Middle frontal gyrus (tissue), 1 donor: ENCODE data around the gene LMX1B.

Experiments
- DNase-seq: peaks from one replicate; pipeline ENCODE4 v3.0.0-alpha.2; 2015; ENCODE audit warnings: low spot score; ENCODE audit errors: extremely low spot score

LMX1B gene

DNA sequence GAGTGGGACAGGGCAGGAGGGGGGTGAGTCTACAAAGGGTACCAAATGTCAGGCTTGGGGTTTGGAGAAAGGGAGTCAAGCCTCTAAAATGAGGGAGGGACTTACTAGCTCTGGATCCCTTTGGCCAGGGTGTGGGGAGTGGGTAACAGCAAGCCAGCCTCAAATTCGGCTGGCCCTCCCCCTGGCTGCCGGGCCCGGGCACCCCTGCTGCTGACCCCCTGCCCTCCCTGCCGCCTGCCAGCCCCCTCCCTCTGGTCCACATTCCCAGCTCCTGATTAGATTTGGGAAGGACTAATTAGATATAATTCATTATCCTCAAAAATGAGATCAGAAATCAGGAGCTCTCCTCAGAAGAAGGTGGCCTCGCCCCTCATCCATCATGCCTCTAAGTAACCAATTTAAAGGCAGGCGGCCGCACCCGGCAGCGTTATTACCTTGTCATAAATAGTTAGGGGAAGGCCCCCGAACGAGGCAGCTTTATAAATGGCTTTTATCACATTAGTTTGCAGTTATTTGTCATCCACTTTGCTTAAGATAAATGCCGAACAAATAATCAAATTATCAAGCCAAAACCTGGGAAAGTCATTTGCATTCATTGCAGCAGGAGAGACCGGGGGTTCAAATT lies 44.6 kb downstream of the LMX1B start:
- DNase-seq: no peak

DNA sequence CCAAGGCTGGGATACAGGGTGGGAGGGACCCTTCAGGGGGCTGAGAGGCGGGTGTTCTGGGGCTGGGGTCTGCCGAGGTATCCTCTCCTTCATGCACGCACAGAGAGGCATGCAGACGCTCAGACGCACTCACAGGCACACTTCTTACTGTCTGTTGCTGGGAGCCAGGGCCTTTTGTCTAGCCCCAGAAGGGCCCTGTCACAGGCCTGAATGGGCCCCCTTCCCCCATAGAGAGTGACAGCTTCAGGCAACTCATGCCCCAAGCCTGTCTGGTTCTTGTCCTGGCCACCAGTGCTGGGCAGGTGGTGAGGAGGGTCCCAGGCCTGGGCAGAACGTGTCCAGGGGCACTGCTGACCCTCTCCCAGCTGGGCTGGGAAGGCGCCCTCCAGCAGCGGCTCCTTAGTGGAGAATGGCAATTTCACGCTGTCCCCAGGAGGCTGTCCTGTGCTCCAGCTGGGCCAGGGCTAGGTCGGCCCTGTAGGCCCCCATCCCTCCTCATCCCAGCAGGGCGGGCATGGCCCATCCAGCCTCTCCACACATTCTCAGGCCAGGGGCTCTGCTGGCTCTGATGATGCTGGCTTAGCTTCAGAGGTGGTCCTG lies 45.3 kb downstream of the LMX1B start:
- DNase-seq: no peak

DNA sequence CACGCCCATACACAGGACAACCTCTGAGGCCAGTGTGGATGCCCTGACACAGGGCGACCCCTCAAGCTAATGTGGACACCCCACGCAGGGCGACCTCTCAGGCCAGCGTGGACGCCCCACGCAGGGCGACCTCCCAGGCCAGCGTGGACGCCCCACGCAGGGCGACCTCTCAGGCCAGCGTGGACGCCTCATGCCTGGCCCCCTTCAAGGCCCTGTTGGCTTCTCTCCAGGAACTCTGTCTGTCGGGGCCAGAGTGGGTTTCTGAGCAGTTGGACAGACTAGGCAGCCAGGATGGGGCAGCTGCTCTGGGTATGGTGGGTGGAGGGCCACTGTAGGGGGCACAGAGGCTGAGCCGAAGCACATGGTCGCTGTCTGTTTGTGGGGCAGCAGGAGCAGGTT lies 47.4 kb downstream of the LMX1B start:
- no peak for DNase-seq

DNA sequence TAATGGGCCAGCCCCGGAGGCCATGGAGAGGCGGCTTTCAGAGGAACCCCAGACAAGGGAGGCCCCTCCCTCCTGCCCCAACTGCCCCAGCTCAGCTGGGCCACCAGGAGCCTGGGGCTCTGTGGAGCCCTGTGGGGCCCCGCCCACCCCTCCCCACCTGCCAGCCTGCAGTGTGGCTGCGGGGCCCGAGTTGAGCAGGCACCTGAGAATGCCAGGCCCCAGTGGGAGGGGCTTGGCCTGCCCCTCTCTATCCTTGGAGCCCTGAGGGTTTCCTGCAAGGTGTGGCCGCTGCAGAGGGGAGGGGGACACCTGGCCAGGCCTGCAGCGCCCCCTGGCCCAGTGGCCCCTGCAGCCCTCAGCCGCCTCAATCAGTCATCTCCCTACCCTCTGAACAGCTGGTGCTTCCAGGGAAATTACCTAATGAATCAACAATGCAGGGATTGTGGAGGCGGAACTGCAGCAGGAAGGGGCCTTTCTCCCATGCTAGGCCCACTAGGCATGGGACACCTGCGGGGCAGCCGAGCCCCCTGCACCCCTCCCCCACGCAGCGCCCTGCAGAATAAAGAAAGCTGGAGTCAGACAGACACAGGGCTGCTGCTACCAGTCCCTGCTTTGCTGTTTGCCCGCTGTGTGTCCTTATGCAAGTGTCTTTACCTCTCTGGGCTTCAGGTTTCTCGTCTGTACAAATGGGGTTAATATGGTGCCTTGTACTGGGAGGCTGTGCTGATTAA lies 48.0 kb downstream of the LMX1B start:
- DNase-seq: no peak

DNA sequence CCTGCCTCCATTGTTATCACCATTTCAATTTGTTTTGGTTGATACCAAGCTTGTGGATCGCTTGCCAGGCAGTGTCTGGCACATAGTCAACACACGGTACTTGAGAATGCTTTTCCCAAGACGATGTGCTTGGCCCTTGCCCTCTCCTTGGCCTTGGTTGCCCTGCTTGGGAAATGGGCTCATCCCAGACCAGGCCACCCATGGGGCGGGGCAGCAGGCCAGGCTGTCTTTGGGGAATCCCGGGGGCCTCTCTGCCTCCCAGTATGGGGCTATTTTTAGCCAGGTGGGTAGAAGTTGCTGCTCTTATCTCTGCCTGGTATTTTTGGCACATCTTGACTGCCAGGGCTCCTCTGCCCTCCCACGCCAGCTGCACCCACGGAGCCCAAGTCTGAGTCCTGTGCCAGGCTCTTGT lies 49.9 kb downstream of the LMX1B start:
- no peak for DNase-seq

DNA sequence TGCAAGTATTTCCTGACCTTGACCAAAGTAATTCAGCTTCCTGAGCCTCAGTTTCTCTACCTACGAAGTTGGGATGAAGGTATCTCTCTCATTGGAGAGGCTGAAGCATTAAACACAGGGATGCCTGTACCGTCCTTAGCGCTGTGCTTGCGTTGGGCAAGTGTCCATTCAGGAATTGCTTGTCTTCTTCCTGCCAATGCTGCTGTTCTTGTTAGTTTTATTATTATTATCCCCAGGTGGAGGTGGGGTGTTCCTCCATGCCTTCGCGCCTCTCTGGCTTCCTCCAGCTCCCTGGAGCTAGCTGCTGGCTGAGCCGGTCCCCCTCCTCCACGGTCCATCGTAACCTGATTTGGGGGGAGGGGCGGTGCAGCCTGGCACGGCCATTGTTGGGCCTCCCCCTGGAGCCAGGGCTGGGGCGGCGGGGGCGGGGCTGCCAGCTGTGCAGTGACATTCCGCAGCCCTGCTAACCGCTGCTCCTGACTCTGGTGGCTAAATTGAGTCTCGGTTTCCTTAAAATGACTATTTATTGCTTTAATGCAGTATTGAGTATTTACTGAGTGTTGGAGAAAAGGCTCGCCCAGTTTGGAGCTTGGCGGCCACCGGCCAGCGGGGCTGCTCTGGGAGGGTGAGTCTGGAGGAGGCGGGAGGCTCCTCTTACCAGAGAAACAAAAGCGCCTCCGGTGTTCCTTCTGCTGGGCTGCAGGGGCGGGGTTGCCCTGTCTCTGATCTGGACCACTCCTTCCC lies 51.3 kb downstream of the LMX1B start:
- no peak for DNase-seq

DNA sequence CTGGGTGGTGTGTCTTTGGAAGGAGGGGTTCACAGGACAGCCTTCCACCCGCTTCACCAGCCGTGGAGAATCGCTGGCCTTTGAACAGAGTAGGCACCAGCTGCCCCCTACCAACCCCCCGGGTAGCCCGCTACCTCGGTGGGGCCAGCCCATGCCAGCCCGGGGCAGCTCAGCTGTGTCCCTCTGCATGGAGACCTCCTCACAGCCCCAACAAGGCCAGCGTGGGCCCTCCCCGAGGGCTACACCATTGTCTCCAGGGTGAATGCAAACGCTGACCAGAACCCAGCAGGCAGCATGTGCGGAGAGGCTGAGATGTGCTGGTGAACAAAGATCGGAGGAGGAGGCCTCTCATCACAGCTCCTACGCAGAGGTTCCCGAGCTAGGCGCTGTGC lies 51.9 kb downstream of the LMX1B start:
- DNase-seq: no peak

DNA sequence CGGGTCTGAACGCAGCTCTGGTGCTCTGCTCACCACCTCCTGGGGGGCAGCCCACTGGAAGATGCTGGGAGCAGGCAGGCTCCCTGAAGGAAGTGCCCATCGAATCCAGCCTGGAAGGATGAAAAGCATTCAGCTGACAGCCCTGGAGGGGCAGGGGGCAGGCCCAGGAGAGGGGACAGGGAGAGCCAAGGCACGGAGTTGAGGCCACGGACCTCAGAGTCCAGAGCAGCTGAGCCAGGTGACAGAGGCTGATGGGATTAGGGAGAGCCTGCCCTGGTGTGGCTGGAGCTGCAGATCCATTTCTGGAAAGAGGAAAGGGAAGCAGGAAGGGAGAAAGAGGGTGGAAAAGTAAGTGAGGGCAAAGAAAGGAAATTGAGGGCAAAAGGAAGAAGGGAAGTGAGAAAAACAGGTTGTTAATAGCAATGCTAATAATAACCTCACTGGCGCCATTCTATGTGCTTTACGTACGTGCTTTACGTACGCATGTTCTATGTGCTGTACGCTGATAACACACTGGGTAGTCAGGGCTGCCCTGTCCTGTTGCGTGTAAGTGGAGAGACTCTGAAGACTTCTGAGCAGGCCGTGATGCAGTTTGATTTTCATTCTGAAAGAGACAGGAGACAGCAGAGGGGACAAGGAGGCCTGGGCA lies 52.6 kb downstream of the LMX1B start:
- DNase-seq: no peak

DNA sequence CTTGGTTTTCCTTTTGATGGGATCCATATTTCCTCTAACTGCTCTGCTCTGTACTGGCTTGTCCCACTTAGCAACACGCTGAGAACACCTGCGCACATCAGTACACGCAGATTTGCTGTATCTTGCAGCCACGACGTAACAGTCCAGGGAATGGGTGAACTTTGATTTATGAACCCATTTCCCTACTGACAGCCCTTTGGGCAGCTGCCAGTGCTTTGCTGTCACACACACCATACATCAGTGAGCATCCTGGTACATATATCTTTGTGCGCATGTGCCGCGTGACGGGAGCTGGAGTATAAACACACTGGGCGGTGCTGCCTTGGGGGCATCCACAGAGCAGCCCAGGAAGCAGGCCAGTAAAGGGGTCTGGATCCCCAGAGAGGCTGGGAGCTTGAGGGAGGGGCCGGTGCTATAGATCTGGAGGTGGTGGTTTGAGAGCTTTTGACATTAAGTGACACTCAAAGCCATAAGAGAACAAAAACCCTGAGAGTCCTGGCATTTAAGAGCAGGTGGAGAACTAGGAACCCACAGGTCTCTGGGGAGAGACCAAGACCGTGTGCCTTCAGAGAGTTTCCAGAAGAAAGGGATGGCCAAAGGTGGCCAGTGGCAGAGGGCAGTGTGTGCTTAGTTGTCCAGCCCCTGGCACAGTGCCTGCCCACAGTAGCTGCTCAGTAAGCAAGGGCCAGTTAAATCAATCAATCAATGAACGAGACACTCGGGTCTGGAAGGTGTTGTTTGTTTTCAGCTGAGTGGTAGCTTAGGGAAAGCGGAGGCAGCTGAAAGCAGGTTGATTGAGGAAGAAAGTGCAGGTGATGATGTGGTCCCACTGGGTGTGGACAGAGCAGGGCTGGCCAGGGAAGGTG lies 53.7 kb downstream of the LMX1B start:
- no peak for DNase-seq

DNA sequence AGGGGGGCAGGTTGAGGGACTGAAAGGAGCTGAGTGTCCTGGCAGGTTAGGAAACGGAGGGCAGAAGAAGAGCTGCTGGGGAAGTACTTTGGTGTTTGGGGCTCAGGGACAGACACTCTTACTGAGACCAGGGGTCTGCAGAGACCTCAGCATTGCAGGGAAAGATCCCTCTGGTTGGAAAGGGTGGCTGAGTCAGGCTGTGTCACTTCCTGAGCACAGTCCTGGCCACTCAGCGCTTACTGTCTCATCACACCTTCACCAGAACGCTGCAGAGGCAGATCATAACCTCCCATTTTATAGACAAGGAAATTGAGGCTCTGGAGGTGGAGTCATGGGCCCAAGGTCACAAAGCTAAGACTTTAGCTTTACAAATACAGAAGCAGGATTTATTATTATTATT lies 54.3 kb downstream of the LMX1B start:
- no peak for DNase-seq

DNA sequence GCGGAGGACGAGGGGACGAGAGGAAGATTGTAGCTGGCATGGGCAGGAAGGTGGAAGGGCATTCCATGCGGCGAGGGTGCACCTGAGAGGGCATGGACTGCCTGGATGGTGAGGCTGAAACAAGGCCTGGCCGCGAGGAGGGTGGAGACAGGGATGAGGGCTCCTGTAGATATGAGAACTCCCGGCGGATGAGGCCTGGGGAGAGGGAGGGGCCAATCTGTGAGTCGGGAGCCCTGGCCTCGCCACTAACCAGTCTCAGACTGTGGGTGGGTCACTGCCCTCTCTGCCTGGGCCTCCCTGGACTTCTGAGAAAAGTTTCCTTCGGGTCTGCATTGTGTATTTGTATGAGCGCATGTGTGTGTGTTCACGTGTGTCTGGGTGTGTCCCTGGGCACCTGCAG lies 55.4 kb downstream of the LMX1B start:
- no peak for DNase-seq

DNA sequence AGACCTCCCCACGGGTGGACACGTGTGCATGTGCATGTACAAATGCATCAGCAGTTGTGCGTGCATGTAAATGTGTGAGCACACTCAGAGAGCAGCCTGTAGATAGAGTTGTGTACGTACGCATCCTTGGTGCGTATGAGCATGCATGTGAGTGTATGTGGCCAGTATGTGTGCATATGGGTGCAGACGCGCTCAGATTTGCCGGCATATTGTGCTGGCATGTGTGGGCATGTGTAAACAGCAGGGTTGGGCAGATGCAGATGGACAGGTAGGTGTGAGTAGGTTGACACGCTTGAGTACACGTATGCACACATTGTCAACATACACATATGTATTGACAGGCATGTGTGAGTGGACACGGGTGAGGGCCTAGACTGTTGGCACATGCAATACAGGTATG lies 56.5 kb downstream of the LMX1B start:
- no peak for DNase-seq

DNA sequence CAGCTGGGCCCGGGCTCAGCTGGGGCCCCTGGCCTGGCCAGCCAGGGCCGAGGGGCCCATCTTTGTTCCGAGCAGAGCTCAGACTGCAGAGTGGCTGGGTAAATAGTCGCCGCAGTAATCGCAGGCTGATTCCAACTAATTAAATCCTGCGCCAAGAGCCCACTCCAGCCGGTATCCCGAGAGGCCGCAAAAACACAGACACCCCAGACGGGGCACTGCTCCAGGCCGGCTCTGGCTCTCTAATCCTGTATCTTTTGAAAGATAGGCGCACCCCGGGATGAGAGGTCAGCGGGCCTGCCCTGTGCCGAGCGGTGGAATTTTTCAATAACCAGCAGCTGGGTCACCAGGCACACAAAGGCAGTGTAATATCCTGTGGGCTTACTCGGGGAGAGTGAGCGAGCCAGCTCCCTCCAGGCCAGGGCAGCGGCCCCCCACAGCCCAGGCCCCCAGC lies 57.7 kb downstream of the LMX1B start:
- DNase-seq: no peak

DNA sequence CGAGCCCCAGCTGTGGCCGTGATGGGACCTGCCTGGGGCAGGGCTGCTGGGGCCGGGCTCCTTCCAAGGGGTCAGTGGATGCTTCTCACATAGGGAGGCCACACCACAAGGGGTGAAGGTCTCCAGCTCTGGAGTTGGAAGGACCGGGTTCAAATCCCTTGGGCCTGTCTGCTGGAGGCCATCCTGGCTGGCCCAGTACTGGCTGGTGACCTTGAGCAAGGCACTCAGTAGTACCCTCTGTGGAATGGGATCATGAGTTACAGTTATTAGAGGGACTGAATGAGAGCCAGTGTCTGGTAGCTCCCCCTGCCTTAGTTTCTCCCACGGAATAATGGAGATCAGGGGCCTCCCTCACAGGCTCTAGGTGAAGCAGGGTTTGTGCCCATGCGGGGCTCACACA lies 58.3 kb downstream of the LMX1B start:
- DNase-seq: no peak

DNA sequence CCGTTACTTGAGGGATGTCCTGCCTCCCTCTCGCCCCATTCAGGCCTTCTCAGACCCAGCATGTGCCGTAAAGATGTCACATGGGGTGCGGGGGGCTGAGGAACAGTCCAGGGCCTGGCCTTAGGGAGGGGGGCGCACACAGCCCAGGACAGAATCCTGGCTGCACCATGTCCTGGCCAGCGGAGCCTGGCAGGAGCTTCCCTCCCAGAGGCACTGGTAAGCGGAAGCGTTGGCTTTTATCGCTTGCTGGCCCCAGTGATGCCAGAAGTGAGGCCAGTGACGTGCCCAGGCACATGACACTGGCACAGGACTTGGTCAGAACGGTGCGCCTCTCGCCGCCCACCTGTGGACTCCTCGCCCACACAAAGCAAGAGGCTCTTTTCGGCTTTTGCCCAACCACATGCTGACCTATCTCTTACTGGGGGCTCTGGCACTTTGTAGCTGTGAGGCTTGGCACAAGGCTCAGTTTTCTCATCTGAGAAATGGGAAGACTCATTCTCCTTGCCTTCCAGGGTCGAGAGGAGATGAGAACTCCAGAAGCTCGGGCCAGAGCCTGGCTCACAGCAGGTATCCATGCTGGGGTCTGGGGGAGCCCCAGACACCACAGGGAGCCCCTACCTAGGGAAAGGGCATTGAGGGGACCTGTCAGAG lies 59.0 kb downstream of the LMX1B start:
- DNase-seq: no peak

DNA sequence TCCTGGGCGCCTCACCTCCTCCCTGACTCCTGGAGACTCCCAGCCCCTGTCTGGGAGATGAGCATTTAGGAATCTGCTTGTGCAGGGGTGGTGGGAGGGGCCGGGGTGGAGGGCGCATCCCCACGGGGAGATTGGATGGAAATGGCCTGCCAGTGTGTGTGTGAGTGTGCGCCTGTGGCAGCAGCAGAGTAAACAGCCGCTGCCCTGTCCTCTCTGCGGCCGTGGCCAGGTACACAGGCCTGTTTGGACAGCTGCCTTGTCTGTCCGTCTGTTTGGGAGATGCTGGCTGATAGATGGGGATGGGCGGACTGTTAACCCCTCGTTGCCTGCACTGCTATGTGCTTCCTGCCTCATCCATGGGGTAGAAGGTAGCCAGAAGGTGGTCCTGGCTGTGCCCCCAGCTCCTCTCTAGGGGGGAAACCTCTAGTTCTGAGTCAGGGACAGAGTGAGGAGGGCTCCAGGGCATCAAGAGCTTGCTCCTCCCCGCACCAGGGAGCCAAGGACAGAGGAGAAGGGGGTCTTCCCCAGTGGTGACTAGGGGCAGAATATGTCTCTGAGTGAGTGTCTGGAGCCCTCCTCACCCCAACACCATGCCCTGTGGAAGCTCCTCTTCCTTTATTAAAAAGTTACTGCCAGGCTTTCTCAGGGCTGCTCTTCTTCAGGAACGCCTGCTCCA lies 60.1 kb downstream of the LMX1B start:
- DNase-seq: no peak

DNA sequence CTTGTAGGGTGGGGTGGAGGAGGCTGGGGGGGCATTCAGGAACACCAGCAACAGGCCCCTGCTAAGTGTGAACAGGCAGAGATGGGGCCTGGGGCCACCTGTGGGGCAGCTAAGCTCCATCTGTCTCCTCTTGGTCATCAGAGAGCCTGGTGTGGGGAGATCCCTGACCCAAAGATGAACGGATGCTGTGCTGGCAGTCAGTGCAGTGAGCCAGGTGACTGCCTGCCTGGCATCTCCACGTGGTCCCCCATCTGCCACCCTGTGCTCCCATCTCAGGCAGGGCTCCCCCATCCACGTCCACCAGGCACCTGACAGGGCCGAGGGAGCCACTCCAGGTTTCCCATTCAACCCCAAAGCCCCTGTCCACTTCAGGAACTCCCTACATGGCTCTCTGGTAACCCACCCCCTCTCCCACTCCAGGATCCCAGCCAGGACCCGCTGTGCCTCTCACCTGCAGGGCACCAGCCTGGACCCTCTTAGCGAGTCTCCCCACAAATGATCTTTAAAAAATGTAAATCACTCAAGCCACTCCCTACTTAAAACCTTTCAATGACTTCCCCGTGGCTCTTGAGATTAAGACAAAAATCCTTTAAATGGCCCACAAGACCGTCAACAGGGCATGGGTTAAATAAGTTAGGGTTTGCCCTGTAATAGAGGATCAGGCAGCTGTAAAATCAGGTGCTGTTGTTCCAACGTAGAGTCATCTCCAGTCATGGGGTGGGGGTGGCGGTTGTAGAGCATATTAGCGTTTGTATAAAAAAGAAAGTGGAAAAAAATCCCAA lies 60.8 kb downstream of the LMX1B start:
- DNase-seq: no peak

DNA sequence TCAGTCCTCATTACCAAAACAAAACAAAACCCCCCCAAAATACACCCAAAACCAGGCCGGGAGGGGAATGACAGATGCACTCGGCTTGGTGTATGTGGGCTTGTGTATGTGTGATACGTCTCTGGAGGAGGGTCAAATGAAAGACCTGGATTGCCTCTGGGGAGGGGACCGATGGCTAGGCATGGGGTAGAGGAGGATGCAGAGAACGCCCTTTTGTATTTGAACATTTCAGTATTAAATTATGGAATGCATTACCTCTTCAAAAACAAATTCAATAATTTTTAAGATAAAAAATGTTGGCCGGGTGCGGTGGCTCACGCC lies 61.4 kb downstream of the LMX1B start:
- no peak for DNase-seq

DNA sequence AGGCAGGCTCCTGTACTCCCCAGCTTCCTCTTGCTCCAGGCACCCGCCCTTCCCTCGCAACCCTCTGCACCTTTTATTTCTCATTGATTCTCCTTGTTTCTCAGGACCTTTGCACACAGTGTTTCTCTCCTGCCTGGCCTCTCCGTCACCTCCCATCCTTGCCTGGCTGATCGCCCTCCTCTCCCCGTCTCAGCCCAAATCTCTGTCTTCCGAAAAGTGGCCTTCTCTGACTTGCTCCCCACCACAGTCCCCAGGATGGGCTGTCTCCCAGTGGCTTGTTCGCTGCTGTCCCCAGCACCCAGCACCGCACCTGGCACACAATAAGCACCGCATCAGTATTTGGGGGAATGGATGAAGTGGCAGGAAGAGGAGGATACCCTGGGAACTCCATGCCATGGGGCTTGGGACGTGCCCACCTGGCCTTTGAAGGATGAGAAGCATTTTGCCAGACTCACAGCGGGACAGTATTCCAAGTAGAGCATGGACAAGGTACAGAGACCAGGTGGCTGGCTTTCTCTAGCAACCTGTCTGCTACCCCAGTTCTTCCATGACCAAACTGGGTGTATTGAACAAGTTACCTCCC lies 62.5 kb downstream of the LMX1B start:
- no peak for DNase-seq
